K562 (cell line): ENCODE results near the gene COL6A1.

Experiments
- MTF1 ChIP-seq: fragments of 250-450 bp; sonication (Bioruptor Pico); IDR thresholded peaks from 2 replicates; pipeline ENCODE4 v1.9.0; 2021; ENCODE audit warnings: moderate library complexity, mild to moderate bottlenecking, inconsistent platforms, borderline replicate concordance
- TF ChIP-seq, protein P1 (sequence below): fragments of 200-600 bp; sonication (generic); IDR thresholded peaks from one replicate; pipeline ENCODE4 v1.6.1; 2012; ENCODE audit warnings: mild to moderate bottlenecking, low read depth, low read length, inconsistent platforms

DNA sequence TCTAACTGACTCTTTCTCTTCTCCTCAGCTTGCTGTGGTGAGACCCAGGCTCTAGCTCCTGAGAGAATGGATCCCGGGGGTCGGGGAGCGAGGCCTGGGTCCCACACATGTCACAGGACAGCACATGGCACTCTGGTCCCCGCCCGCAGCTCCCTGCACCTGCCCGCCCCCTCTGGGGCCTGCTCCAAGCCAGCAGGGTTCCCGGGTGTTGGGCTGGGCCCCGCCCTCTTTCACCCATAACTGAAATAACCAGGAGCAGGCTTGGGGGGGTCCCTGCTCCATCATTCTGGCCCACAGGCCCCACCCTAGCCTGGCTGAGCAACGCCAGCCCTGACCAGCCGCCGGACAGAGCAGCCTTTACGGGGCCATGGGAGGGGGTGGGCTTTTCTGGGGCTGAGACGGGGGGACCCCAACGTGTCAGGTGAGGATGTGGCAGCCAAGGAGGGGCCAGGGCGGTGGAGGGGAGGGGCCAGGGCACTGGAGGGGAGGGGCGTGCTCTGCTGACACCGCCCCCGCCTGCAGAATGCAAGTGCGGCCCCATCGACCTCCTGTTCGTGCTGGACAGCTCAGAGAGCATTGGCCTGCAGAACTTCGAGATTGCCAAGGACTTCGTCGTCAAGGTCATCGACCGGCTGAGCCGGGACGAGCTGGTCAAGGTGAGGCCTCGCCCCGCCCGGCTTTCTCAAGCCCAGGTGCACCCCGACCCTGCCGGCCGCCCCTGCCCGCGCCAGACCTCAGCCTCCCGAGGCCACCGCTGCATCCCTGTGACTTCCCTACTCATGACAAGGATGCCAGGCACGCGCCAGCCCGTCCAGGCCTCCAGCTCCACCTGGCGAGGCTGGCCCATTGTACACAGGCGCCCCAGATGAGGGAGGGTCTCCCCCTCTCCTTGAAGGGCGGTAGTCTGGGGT lies 19.4 kb downstream of the COL6A1 start:
- no peak for TF ChIP-seq MTF1 (CRISPR knock-in tag)
- TF ChIP-seq, protein P1, sequence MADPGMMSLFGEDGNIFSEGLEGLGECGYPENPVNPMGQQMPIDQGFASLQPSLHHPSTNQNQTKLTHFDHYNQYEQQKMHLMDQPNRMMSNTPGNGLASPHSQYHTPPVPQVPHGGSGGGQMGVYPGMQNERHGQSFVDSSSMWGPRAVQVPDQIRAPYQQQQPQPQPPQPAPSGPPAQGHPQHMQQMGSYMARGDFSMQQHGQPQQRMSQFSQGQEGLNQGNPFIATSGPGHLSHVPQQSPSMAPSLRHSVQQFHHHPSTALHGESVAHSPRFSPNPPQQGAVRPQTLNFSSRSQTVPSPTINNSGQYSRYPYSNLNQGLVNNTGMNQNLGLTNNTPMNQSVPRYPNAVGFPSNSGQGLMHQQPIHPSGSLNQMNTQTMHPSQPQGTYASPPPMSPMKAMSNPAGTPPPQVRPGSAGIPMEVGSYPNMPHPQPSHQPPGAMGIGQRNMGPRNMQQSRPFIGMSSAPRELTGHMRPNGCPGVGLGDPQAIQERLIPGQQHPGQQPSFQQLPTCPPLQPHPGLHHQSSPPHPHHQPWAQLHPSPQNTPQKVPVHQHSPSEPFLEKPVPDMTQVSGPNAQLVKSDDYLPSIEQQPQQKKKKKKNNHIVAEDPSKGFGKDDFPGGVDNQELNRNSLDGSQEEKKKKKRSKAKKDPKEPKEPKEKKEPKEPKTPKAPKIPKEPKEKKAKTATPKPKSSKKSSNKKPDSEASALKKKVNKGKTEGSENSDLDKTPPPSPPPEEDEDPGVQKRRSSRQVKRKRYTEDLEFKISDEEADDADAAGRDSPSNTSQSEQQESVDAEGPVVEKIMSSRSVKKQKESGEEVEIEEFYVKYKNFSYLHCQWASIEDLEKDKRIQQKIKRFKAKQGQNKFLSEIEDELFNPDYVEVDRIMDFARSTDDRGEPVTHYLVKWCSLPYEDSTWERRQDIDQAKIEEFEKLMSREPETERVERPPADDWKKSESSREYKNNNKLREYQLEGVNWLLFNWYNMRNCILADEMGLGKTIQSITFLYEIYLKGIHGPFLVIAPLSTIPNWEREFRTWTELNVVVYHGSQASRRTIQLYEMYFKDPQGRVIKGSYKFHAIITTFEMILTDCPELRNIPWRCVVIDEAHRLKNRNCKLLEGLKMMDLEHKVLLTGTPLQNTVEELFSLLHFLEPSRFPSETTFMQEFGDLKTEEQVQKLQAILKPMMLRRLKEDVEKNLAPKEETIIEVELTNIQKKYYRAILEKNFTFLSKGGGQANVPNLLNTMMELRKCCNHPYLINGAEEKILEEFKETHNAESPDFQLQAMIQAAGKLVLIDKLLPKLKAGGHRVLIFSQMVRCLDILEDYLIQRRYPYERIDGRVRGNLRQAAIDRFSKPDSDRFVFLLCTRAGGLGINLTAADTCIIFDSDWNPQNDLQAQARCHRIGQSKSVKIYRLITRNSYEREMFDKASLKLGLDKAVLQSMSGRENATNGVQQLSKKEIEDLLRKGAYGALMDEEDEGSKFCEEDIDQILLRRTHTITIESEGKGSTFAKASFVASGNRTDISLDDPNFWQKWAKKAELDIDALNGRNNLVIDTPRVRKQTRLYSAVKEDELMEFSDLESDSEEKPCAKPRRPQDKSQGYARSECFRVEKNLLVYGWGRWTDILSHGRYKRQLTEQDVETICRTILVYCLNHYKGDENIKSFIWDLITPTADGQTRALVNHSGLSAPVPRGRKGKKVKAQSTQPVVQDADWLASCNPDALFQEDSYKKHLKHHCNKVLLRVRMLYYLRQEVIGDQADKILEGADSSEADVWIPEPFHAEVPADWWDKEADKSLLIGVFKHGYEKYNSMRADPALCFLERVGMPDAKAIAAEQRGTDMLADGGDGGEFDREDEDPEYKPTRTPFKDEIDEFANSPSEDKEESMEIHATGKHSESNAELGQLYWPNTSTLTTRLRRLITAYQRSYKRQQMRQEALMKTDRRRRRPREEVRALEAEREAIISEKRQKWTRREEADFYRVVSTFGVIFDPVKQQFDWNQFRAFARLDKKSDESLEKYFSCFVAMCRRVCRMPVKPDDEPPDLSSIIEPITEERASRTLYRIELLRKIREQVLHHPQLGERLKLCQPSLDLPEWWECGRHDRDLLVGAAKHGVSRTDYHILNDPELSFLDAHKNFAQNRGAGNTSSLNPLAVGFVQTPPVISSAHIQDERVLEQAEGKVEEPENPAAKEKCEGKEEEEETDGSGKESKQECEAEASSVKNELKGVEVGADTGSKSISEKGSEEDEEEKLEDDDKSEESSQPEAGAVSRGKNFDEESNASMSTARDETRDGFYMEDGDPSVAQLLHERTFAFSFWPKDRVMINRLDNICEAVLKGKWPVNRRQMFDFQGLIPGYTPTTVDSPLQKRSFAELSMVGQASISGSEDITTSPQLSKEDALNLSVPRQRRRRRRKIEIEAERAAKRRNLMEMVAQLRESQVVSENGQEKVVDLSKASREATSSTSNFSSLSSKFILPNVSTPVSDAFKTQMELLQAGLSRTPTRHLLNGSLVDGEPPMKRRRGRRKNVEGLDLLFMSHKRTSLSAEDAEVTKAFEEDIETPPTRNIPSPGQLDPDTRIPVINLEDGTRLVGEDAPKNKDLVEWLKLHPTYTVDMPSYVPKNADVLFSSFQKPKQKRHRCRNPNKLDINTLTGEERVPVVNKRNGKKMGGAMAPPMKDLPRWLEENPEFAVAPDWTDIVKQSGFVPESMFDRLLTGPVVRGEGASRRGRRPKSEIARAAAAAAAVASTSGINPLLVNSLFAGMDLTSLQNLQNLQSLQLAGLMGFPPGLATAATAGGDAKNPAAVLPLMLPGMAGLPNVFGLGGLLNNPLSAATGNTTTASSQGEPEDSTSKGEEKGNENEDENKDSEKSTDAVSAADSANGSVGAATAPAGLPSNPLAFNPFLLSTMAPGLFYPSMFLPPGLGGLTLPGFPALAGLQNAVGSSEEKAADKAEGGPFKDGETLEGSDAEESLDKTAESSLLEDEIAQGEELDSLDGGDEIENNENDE, result no peak
